NOMO-1 (cell line): ENCODE results near the gene TRAPPC12.
"Not testable (repeated sequence)": the region's sequence is repeated elsewhere in the genome, so short reads cannot be mapped to it uniquely, and the experiment has no call there.

ENCODE experiments used
- DNase-seq, 2 experiments: peaks; one replicate each; lab custom pipeline; 2025; ENCODE audit not compliant: unreplicated experiment in 2 of 2; lab: John Stamatoyannopoulos, UW

Gene TRAPPC12

DNA sequence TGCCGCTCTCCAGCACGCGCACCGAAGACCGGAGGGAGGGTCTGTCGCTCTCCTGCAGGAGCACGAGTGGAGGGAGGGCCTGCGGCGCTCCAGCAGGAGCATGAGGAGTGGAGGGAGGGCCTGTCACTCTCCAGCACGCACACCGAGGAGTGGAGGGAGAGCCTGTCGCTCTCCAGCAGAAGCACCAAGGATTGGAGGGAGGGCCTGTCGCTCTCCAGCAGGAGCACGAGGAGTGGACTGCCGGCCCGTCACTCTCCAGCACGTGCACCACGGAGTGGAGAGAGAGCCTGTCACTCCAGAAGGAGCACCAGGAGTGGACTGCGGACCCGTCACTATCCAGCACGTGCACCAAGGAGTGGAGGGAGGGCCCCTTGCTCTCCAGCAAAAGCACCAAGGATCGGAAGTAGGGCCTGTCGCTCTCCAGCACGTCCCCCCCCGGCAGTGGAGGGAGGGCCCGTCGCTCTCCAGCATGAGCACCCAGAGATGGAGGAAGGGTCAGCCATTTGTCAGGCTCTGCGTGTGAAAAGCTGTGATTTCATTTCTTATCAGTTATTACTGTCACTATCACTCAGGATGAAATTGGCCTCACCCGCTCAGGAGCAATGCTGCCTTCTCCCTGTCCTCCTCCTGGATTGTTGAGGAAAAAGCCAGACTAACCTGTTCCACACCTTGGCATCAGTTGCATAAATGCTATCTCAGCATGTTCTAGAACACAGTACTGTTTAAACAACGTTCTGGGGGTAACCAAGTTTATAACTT is 103.9 kb downstream of the TRAPPC12 start:
- DNase-seq = no peak

DNA sequence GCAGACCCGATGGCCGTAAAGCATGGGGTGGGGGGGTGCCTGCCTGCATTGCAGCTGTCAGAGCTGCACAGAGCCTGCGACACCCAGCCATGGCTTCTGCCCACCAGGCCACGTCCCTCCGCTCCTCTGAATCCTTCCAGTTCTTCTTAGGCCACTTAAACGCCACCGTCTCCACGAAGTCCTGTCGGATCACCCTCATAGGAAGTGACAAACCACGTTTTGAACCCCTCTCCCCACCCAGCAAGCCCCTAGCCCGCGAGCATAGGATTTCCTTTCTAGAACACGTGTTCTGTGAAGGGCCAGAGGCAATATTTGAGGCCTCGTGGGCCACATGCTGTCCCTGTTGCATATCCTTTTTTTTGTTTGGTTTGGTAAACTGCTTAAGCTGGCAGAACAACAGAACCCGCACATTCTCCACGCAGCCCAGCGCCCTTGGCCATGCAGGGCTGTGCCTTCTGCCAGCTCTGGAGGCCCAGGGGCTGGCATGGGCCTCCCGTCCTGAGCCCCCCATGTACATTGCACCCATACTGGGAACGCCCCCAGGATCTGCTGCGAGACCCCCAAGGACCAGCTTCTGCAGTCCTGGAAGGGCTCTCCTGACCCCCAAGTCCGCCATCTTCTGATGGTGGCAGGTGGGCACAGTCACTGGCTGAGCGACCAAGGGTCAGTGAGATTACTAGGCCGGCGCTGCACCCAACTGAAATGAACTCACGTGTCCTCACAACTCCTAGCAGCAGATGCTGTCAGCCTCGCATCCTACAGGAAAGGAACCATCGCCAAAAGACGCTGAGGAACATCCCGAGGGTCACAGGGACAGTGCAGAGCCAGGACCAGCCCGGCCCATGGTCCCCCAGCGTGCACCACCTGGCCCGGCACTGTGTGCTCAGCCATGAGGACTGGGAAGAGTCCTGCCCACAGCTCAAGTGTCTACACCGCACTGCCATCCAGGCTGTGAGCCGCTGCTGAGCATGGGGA is 104.8 kb downstream of the TRAPPC12 start:
- no peak for DNase-seq

DNA sequence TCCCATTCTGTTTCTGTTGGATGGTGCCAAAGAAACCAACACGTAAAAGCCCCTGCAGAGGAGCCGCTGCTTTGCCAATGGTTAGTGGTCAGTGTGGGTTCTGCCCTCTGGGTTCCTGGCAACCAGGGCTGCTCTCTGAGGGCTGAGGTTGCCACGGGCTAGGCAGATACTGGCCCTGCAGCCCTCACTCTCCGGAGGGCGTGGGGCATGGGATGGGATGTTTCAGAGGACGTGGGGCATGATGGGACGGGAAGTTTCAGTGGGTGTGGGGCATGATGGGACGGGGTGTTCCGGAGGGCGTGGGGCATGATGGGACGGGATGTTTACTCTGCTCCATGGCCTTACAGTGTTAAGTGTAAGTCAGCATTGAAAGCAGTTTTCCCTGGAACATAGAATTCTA is 105.7 kb downstream of the TRAPPC12 start:
- no peak for DNase-seq

DNA sequence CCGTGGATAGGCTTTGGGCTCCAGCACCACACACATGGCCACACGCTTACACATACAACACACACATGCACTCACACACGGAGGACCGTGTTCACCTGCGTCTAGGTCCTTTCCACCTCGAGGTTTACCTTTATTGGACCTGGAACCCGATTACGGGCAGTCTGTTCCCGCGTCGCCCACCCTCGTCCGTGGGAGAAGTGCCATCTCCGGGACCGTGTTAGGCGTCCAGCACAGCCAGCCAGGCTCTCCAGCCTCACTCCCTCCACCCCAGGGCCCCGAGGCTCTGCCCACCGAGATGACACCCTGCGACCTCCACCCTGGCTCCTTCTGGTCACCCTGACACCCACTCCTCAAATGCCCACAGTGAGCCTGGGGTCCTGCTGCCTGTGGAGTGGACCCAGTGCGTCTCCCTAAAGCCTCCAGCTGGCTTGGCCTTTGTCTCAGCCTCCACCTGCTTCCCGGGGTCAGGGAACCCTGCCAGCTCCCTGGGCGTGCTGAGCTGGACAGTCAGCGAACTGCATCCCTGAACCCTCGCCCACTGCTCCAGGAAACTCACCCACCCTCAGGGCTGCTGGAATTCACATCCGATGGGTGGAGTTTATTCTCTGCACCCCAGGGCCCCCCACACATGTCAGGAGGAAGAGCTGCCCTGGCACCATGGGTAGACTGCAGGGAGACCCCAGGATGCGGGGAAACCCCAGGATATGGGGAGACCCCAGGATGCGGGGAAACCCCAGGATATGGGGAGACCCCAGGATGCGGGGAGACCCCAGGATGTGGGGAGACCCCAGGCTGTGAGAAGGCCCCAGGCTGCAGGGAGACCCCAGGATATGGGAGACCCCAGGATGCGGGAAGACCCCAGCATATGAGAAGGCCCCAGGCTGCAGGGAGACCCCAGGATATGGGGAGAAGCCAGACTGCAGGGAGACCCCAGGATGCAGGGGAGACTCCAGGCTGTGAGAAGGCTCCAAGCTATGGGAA is 106.8 kb downstream of the TRAPPC12 start:
- DNase-seq = no peak

DNA sequence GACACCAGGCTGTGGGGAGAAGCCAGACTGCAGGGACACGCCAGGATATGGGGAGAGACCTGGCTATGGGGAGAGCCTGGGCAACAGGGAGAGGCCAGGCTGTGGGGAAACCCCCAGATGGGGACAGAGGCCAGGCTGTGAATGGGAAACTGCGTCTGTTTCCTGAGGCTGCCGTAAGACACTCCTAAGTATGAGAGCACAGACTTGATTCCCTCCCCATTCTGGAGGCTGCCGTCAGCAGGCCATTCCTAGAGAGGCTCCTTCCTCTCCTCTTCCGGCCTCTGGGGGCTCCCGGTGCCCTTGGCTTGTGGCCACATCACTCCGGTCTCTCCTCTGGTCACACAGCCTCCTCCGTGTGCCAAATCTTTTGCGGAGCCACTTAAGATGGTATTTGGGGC is 107.5 kb downstream of the TRAPPC12 start:
- no peak for DNase-seq

DNA sequence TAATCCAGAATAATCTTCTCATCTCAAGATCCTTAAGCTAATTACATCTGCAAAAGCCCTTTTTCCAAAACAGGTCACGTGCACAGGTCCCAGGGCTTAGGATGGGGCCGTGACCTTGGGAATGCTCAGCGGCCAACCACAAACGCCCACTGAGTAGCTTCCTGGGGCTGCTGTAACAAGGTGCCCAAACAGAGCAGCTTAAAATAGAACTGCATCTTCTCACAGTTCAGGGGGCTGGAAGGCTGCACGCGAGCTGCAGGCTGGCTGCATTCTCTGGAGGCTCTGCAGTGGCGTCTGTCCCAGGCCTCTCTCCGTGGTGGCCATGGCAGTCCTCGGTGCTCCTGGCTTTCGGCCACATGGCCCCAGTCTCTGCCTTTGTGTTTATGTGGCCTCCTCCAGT is 107.9 kb downstream of the TRAPPC12 start:
- DNase-seq = no peak

DNA sequence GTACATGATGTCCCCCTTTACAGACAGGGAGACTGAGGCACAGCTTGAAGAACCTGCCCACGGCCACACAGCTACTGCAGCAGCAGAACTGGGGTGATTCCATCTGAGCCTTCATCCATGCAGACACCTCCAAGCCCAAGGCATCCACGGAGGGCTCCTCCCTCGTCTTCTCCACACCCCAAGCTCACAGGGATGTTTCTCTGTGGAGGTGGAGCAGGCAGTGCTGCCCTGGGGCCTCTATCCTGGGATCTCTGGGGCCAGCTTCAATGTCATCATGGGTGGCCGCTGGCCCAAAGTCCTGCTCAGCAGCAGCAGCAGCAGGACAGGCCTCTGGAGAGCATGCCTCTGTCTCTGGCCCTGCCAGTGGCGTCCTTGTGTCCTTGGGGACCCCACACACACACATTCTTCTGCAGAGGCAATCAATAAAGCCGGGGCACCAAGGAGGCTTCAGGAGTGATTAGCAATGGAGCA is 108.6 kb downstream of the TRAPPC12 start:
- no peak for DNase-seq

DNA sequence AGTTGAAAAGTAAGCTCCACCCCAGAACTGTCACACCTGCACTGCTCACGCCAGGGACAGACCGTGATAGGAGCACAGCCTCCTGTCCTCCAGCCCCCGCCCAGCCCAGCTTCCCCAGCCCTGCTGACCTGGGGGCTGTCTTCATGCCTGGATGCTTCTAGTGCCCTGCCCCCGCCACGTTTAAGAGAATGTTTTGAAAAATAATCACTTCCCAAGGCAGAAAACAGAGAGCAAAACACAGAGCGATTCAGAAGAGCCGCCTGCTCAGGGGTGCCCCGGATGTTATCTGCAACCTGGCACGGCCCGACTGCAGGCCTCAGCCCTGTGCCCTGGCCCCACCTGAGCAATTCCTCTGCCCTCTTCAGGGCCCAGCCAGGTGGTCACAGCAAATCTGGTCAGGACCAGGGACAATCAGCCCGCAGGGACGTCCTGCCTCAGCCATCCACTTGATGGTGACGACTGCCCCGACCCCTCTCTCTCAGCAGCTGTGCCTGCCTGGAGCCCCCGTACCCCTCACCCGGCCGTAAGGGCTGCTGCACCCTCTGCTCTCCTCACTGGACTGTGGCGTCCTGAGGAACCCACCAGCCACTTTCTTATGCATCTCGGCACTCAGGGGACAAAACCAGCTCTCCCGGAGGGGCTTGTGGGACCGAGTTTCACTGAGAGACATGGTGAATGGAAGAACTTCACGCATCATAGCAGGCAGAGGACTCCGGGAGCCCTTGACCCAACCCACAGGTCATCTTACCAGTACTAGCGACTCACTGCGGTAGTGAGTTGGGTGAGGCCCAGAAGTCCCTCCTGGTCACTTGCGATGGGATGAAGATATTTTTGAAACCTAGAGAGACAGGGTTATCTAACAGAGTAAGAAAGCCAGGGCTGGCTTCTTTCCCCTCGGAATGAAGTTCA is 109.6 kb downstream of the TRAPPC12 start:
- no peak for DNase-seq

DNA sequence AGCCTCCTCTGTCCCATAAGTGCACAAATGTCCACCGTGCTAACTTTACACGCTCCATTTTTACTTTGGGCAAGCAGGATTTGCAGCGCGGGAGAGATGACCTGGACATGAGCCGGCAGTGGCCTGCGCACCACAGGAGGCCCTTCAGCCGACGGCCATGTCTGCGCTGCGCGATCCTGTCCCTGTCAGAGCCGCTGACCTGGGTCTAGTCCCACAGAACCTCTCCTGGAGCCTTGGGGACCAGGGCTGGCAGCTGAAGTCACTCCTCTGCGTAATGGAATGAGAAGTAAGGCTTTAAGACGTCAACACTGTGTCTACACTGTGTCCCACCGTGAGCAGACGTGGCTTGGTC is 110.2 kb downstream of the TRAPPC12 start:
- no peak for DNase-seq

DNA sequence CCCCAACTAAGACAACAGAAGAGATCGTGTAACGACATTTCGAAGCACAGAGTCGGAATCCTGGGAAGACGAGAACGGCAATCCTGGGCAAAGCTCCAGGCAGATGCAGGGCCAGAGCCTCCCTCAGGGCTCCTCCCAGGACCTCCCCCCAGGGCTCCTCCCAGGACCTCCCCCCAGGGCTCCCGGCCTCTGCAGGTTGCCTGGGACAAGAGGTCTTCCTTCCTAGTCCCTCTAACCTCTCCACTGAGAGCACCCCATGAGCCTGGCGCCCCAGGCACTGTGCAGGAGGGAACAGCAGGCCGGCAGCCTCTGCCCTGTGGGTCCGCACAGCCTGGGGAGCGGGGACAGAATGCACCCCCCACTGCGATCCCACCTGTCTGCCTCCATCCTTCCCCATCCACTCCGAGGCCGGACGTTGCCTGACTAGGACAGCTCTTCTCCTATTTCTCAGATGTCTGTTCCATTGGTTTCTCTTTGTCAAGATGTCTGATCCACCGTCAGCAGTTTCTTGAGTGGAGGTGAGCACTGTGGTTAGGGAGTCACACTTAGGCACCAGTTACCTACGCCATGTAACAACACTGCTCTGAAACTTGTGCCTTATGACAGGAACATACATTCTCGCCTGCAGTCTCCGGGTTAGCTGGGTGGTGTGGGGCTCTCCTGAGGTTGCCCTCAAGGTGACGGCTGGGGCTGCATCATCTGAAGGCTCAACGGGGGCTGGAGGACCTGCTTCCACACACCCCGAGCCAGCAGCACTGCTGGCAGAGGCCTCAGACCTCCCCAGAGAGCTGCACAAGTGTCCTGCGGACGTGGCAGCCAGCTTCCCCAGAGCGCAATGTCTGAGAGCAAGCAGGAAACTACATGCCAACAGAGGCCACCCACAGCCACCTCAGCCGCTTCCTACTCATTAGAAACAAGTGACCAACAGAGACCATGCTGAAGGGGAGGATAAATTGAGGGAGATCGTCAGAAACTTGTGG is 111.0 kb downstream of the TRAPPC12 start:
- DNase-seq = no peak

DNA sequence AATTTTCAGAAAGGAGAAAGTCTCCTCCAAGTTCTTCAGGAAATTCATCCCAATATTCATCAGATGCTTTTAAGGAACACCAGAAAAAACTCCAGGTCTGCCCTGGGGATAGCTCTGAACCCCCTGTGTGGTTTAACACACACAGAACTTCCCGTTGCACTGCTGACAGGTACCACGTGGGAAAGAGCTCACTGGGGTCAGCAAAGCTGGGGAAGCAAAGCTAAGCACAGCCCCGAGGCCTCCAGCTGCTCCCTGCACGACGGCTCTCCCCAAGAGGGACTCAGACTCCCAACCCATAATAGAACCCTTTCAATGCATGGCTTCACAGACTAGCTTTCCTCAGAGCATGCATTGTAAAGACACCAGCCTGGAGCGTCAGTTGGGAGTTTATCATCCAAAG is 111.8 kb downstream of the TRAPPC12 start:
- DNase-seq = no peak

DNA sequence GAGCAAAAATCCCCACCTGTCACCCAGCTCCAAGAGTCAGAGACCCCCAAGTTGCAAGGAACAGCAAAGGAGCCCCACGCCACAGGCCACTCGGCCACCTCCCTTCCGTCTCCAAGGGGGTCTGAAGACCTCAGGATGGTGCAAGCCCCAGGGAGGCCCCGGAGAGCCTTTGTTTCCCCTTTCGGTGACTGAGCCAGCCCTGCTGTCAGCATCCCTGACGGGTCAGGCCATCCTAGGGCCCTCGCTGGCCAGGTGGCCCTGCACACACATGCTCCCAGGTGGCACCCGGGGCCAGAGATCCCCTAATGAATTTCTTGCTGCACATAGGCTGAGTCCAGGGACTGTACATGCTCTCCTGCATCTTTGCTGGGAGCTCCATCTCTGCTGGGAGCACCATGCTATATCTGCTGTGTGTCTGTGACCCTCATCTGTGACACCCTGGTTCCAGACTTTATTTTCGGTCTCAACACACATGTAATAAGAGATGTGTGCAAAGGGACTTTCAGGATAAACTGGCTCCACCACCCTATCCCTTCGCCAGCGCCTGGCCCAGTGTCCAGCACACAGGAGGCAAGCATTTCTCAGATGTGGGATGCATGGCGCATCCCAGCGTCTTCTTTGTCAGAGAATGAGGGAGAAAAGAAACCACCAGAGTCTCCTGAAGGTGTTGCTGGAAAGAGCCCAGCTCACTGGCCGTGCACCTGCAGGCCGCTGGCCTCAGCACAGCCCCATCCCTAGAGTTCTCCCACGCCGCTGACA is 112.4 kb downstream of the TRAPPC12 start:
- no peak for DNase-seq

DNA sequence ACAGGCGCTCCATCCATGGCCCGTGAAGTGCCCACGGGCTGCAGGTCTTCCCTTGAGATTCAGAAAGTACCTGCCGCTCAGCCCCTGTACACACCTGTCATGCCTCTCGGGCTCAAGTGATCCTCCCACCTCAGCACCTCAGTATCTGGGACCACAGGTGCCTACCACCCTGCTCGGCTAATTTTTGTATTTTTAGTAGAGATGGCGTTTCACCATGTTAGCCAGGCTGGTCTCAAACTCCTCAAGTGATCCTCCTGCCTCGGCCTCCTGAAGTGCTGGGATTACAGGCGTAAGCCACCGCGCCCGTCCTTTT is 112.9 kb downstream of the TRAPPC12 start:
- DNase-seq = not testable (repeated sequence)

DNA sequence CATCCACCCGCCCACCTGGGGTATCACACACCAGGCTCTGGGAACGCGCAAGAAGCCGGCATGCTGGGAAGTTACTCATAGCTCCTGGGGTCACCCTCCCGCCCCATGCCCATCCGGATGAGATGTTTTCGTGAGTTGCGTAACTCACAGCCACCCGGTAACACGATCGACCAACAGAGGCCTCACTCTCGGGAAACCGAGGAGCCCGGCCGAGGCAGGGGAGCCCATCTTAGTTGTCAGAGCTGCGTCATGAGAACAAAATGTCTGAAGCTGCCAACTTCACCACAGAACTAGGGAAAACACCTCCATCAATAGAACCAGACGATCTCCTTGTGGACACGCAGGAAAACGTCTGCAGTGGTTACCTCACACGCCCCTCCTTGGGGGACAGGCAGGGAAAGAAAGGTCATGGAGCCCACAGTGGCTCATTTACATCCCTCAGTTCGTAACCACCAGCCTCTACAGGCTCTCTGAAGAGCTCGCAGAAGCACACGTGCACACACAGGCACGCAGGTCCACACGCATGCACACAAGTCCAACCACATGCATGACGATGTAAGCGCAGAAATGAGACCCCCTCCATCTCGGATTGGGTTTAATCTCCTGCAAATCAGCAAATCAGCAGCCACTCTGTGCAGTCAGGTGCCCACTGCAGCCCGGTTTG is 113.6 kb downstream of the TRAPPC12 start:
- DNase-seq = no peak

DNA sequence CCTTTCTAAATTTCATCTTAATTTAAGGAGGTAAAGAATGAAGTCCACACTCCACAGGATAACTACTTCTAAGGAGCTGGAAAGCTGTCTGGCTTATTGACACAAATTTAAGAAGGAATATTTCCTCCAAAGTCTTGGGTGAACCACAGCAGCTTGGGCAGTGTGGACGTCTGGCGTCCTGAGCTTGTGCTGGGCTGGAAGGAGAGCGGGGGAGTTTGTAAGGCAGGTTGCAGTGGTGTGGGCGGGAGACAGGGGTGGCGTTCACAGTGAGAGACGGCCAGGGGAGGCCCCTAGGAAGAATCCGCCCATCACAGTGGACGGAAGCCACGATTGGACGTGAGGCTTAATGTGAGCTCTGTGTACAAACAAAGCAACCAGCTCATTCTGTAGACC is 114.1 kb downstream of the TRAPPC12 start:
- DNase-seq = no peak

DNA sequence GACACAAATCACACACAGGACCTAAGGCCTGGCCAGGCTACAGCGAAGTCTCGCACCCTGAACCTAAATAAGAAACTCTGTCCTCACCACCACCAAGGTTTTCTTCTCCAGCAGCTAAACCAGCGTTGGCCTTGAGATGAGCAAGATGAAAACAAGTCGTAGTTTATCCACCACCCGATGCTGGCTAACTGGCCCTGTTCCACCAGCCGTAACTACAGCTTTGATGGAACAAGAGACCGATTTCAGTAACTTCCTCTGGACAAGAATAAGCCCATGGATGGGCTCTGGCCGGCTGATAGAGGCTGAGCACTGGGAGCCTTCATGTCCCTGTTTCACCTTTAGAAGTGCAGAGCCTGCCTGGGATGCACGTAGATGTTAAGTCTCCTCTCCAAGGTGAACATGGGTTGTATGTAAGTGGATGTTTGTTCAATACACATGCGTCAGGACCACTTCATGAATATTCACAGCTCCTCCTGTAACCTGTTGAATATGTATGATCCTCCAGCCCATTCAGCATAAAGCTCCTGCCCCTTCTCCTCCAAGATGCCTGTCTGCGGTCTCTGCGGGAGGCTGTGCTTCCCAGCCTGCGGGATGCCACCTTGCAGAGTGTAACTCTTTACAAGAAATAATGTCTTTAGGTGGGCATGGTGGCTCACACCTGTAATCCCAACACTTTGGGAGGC is 115.6 kb downstream of the TRAPPC12 start:
- DNase-seq = no peak

DNA sequence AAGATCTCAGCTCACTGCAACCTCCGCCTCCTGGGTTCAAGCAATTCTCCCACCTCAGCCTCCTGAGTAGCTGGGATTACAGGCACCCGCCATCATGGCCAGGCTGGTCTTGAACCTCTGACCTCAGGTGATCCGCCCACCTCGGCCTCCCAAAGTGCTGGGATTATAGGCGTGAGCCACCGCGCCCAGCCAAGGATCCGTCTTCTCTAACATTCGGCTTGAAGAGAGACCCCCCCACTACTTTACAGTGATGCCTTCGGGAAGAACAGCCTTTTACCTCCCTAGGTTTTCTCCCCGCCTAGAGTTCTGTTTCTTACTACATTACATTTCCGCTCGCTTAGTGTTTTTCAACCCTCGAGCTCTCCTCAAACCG is 117.2 kb downstream of the TRAPPC12 start:
- DNase-seq = not testable (repeated sequence)
